SK-N-SH treated with all-trans-retinoic acid at 6 μM for 48 hours (cell line): ENCODE measurements around the gene AIRE.

Source experiments
- ATAC-seq: fragments of 200-7000 bp; cut with Tn5 transposase; 3 replicates; pipeline ENCODE4 v1.9.1; 2020; ENCODE audit warnings: mild to moderate bottlenecking, moderate library complexity
- ARNTL ChIP-seq: fragments of 450-650 bp; formaldehyde crosslinking; IDR thresholded peaks from 2 replicates; pipeline ENCODE4 v1.5.0; 2020; ENCODE audit warnings: low read depth, mild to moderate bottlenecking, moderate library complexity, borderline replicate concordance
- BACH2 ChIP-seq: fragments of 250-450 bp; sonication (Bioruptor Pico); IDR thresholded peaks from 2 replicates; pipeline ENCODE4 v1.9.0; 2021; ENCODE audit warnings: mild to moderate bottlenecking, borderline replicate concordance
- CSDC2 ChIP-seq: fragments of 250-450 bp; sonication (Bioruptor Pico); IDR thresholded peaks from 2 replicates; pipeline ENCODE4 v1.5.0; 2020; ENCODE audit warnings: mild to moderate bottlenecking, moderate library complexity
- ESRRG ChIP-seq: fragments of 250-450 bp; sonication (Bioruptor Pico); IDR thresholded peaks from 2 replicates; pipeline ENCODE4 v1.6.1; 2021; ENCODE audit warnings: mild to moderate bottlenecking
- GLIS3 ChIP-seq: fragments of 250-450 bp; sonication (Bioruptor Pico); IDR thresholded peaks from 2 replicates; pipeline ENCODE4 v1.5.0; 2020; ENCODE audit warnings: mild to moderate bottlenecking, moderate library complexity
- ISL1 ChIP-seq: fragments of 250-450 bp; sonication (Bioruptor Pico); IDR thresholded peaks from 2 replicates; pipeline ENCODE4 v2.1.2; 2022; ENCODE audit warnings: mild to moderate bottlenecking, moderate library complexity
- OSR1 ChIP-seq: fragments of 250-450 bp; sonication (Bioruptor Pico); IDR thresholded peaks from 2 replicates; pipeline ENCODE4 v1.8.0; 2022; ENCODE audit warnings: moderate library complexity, mild to moderate bottlenecking, inconsistent platforms
- PPARA ChIP-seq: fragments of 250-450 bp; sonication (Bioruptor Pico); IDR thresholded peaks from 2 replicates; pipeline ENCODE4 v1.5.0; 2020; ENCODE audit warnings: mild to moderate bottlenecking, borderline replicate concordance
- RARB ChIP-seq: fragments of 250-450 bp; sonication (Bioruptor Pico); IDR thresholded peaks from 2 replicates; pipeline ENCODE4 v1.8.0; 2021; ENCODE audit warnings: mild to moderate bottlenecking, moderate library complexity
- SNAI2 ChIP-seq: fragments of 250-450 bp; sonication (Bioruptor Pico); IDR thresholded peaks from 2 replicates; pipeline ENCODE4 v1.5.0; 2020; ENCODE audit warnings: mild to moderate bottlenecking, moderate library complexity
- TCF4 ChIP-seq: fragments of 250-450 bp; sonication (Bioruptor Pico); IDR thresholded peaks from 2 replicates; pipeline ENCODE4 v1.8.0; 2021; ENCODE audit warnings: mild to moderate bottlenecking, moderate library complexity, borderline replicate concordance
- TOX ChIP-seq: fragments of 250-450 bp; sonication (Bioruptor Pico); IDR thresholded peaks from 2 replicates; pipeline ENCODE4 v1.8.0; 2021; ENCODE audit warnings: mild to moderate bottlenecking, moderate library complexity, borderline replicate concordance
- TSHZ2 ChIP-seq: fragments of 250-450 bp; sonication (Bioruptor Pico); IDR thresholded peaks from 2 replicates; pipeline ENCODE4 v1.5.0; 2020; ENCODE audit warnings: mild to moderate bottlenecking, moderate library complexity
- ZC3H10 ChIP-seq: fragments of 250-450 bp; sonication (Bioruptor Pico); IDR thresholded peaks from 2 replicates; pipeline ENCODE4 v1.5.1; 2021; ENCODE audit warnings: mild to moderate bottlenecking, moderate library complexity
- ZFP3 ChIP-seq: fragments of 250-450 bp; sonication (Bioruptor Pico); IDR thresholded peaks from 2 replicates; pipeline ENCODE4 v1.5.0; 2020; ENCODE audit warnings: mild to moderate bottlenecking, moderate library complexity
- ZFP30 ChIP-seq: fragments of 450-650 bp; formaldehyde crosslinking; IDR thresholded peaks from 2 replicates; pipeline ENCODE4 v1.5.0; 2022; ENCODE audit warnings: mild to moderate bottlenecking, moderate library complexity
- ZNF565 ChIP-seq: fragments of 450-650 bp; formaldehyde crosslinking; conservative IDR thresholded peaks from 2 replicates; pipeline ENCODE4 v1.5.0; 2020; ENCODE audit warnings: low read depth, mild to moderate bottlenecking, moderate library complexity
- ZNF70 ChIP-seq: fragments of 450-650 bp; formaldehyde crosslinking; IDR thresholded peaks from 2 replicates; pipeline ENCODE4 v1.5.0; 2020; ENCODE audit warnings: mild to moderate bottlenecking, moderate library complexity
- ZNF8 ChIP-seq: fragments of 450-650 bp; formaldehyde crosslinking; IDR thresholded peaks from 2 replicates; pipeline ENCODE4 v1.5.0; 2020; ENCODE audit warnings: mild to moderate bottlenecking, moderate library complexity
- TF ChIP-seq, protein P1 (sequence below): fragments of 250-450 bp; sonication (Bioruptor Pico); IDR thresholded peaks from 2 replicates; pipeline ENCODE4 v1.8.0; 2020; ENCODE audit warnings: mild to moderate bottlenecking, moderate library complexity, borderline replicate concordance
- TF ChIP-seq, protein P2 (sequence below): fragments of 250-450 bp; sonication (Bioruptor Pico); IDR thresholded peaks from 2 replicates; pipeline ENCODE4 v1.5.1; 2020; ENCODE audit warnings: low read depth, mild to moderate bottlenecking, moderate library complexity
- TF ChIP-seq, protein P3 (sequence below): fragments of 250-450 bp; sonication (Bioruptor Pico); IDR thresholded peaks from 2 replicates; pipeline ENCODE4 v1.5.1; 2021; ENCODE audit warnings: mild to moderate bottlenecking, moderate library complexity

The AIRE gene

DNA sequence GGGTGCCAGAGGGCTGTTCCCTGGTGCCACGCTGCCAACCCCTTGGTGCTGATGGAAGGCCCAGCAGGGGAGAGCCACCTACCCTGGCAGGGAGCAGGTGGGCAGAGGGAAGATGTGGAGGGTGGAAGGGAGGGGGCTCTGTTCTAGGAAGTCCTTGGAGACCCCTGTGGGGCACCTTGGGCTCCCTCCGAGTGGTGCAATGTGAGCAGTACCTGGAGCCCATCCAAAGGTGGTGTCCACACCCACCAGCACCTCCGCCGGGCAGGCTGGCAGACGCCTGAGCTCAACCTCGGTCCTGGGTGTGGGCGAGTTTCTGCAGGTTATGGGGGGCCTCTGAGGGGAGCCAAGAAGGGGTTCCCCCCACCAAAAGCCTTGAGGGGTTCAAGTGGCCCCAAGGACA, 12.6 kb upstream of the AIRE start:
- TF ChIP-seq, protein P1, sequence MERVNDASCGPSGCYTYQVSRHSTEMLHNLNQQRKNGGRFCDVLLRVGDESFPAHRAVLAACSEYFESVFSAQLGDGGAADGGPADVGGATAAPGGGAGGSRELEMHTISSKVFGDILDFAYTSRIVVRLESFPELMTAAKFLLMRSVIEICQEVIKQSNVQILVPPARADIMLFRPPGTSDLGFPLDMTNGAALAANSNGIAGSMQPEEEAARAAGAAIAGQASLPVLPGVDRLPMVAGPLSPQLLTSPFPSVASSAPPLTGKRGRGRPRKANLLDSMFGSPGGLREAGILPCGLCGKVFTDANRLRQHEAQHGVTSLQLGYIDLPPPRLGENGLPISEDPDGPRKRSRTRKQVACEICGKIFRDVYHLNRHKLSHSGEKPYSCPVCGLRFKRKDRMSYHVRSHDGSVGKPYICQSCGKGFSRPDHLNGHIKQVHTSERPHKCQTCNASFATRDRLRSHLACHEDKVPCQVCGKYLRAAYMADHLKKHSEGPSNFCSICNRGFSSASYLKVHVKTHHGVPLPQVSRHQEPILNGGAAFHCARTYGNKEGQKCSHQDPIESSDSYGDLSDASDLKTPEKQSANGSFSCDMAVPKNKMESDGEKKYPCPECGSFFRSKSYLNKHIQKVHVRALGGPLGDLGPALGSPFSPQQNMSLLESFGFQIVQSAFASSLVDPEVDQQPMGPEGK (CRISPR knock-in tag), result no peak
- TF ChIP-seq GLIS3 (no peak), ZNF70 (CRISPR knock-in tag) (no peak), TCF4 (CRISPR knock-in tag) (no peak), BACH2 (CRISPR knock-in tag) (no peak), ARNTL (CRISPR knock-in tag) (no peak), ZFP3 (CRISPR knock-in tag) (no peak), ZFP30 (CRISPR knock-in tag) (no peak), ESRRG (CRISPR knock-in tag) (no peak), RARB (CRISPR knock-in tag) (no peak), ZNF8 (CRISPR knock-in tag) (no peak), OSR1 (CRISPR knock-in tag) (no peak), TOX (CRISPR knock-in tag) (no peak), SNAI2 (CRISPR knock-in tag) (no peak)
- TF ChIP-seq, protein P2, sequence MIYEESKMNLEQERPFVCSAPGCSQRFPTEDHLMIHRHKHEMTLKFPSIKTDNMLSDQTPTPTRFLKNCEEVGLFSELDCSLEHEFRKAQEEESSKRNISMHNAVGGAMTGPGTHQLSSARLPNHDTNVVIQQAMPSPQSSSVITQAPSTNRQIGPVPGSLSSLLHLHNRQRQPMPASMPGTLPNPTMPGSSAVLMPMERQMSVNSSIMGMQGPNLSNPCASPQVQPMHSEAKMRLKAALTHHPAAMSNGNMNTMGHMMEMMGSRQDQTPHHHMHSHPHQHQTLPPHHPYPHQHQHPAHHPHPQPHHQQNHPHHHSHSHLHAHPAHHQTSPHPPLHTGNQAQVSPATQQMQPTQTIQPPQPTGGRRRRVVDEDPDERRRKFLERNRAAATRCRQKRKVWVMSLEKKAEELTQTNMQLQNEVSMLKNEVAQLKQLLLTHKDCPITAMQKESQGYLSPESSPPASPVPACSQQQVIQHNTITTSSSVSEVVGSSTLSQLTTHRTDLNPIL (CRISPR knock-in tag), result no peak

DNA sequence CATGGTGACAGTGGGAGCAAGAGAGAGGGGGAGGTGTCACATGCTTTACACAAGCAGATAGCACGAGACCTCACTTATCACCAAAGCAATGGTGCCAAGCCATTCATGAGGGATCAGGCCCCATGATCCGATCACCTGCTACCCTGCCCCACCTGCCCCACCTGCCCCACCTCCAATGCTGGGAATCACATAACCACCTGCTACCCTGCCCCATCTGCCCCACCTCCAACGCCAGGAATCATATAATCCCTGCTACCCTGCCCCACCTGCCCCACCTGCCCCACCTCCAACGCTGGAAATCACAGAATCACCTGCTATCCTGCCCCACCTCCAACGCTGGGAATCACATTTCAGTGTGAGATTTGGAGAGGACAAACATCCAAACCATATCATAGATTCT, 10.6 kb upstream of the AIRE start:
- ATAC-seq, result no peak

More for the DNA sequence above, 12.6 kb upstream of the AIRE start:
- no peak for ATAC-seq

GRCh38 chr21:44279354-44280260, 6.1 kb upstream of the AIRE start:
- no peak for ATAC-seq
- TF ChIP-seq TCF4 (CRISPR knock-in tag) (no peak), ZNF70 (CRISPR knock-in tag) (no peak), TSHZ2 (CRISPR knock-in tag) (no peak), OSR1 (CRISPR knock-in tag) (no peak), RARB (CRISPR knock-in tag) (no peak), ISL1 (CRISPR knock-in tag) (no peak), CSDC2 (CRISPR knock-in tag) (no peak), ARNTL (CRISPR knock-in tag) (no peak), ZNF565 (no peak), ZC3H10 (CRISPR knock-in tag) (no peak), PPARA (no peak)
- TF ChIP-seq, protein P3, sequence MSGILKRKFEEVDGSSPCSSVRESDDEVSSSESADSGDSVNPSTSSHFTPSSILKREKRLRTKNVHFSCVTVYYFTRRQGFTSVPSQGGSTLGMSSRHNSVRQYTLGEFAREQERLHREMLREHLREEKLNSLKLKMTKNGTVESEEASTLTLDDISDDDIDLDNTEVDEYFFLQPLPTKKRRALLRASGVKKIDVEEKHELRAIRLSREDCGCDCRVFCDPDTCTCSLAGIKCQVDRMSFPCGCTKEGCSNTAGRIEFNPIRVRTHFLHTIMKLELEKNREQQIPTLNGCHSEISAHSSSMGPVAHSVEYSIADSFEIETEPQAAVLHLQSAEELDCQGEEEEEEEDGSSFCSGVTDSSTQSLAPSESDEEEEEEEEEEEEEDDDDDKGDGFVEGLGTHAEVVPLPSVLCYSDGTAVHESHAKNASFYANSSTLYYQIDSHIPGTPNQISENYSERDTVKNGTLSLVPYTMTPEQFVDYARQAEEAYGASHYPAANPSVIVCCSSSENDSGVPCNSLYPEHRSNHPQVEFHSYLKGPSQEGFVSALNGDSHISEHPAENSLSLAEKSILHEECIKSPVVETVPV, result no peak

More for the DNA sequence above, 10.6 kb upstream of the AIRE start:
- TF ChIP-seq TOX (CRISPR knock-in tag) (no peak), TCF4 (CRISPR knock-in tag) (no peak), ZNF565 (no peak), ZFP3 (CRISPR knock-in tag) (no peak), ZC3H10 (CRISPR knock-in tag) (no peak), ESRRG (CRISPR knock-in tag) (no peak), ISL1 (CRISPR knock-in tag) (no peak), PPARA (no peak), ZFP30 (CRISPR knock-in tag) (no peak), ZNF8 (CRISPR knock-in tag) (no peak)
- TF ChIP-seq, protein P1 (CRISPR knock-in tag), result no peak
- TF ChIP-seq, protein P2 (CRISPR knock-in tag), result no peak
- TF ChIP-seq, all 23 proteins: peak for 0
